Chondrocyte (in vitro differentiated cells): ENCODE data around the gene HLA-DOA. TPM values are rescaled to one million over a fixed set of nuclear protein-coding genes. Genes with fewer than 3 reads are reported as not detected.

Experiments
- DNase-seq: peaks from one replicate; pipeline ENCODE4 v3.0.0; 2021; ENCODE audit warnings: mixed read lengths, low spot score
- H3K27ac Mint-ChIP-seq: one replicate; pipeline ENCODE4 v1.8.0; 2021; ENCODE audit warnings: mild to moderate bottlenecking, moderate library complexity, mixed read lengths; ENCODE audit not compliant: unreplicated experiment
- H3K27me3 Mint-ChIP-seq: 2 replicates; pipeline ENCODE4 v1.8.0; 2021; ENCODE audit warnings: low read depth, mixed read lengths
- H3K36me3 Mint-ChIP-seq: 2 replicates; pipeline ENCODE4 v1.8.0; 2021; ENCODE audit warnings: low read depth, mixed read lengths
- H3K4me1 Mint-ChIP-seq: 2 replicates; pipeline ENCODE4 v1.8.0; 2021; ENCODE audit warnings: low read depth, mild to moderate bottlenecking, mixed read lengths
- H3K4me3 Mint-ChIP-seq: one replicate; pipeline ENCODE4 v1.8.0; 2021; ENCODE audit warnings: mild to moderate bottlenecking, moderate library complexity, mixed read lengths; ENCODE audit not compliant: unreplicated experiment
- H3K9me3 Mint-ChIP-seq: 2 replicates; pipeline ENCODE4 v1.8.0; 2021; ENCODE audit warnings: low read depth, mixed read lengths
- total RNA-seq: library from RNA; stranded (reverse); gene quantifications from 3 replicates; pipeline ENCODE4 v1.2.1, GENCODE V29; 2021
- TF ChIP-seq, protein P1 (sequence below): fragments of 200-600 bp; sonication (generic); IDR thresholded peaks from 2 replicates; pipeline ENCODE4 v1.5.0; 2021; ENCODE audit warnings: antibody characterized with exemption, mild to moderate bottlenecking, moderate library complexity

HLA-DOA gene
- total RNA-seq, 1 donor from 2014 or later, result not detected

DNA sequence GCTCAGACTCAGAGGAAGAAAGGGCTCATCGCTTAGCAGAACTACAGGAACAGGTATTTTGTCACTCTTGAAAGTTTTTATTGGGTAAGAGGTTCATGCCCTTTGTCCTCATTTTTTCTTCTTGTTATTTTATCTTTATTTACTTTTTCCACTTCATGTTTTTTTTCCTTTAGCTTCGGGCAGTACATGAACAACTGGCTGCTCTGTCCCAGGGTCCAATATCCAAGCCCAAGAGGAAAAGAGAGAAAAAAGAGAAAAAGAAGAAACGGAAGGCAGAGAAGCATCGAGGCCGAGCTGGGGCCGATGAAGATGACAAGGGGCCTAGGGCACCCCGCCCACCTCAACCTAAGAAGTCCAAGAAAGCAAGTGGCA is 31.5 kb downstream of the HLA-DOA start:
- peaks cover 57% of the 10 kb centered on the region for H3K4me1 Mint-ChIP-seq
- H3K27me3 Mint-ChIP-seq, result no peaks in the 10 kb centered on the region
- peak overlapping the region; percentile 53 for H3K27ac Mint-ChIP-seq
- H3K9me3 Mint-ChIP-seq, result no peaks in the 10 kb centered on the region
- H3K36me3 Mint-ChIP-seq, result peaks cover 85% of the 10 kb centered on the region
- DNase-seq, result no peak
- H3K4me3 Mint-ChIP-seq, result no peak overlapping the region
- TF ChIP-seq, protein P1, sequence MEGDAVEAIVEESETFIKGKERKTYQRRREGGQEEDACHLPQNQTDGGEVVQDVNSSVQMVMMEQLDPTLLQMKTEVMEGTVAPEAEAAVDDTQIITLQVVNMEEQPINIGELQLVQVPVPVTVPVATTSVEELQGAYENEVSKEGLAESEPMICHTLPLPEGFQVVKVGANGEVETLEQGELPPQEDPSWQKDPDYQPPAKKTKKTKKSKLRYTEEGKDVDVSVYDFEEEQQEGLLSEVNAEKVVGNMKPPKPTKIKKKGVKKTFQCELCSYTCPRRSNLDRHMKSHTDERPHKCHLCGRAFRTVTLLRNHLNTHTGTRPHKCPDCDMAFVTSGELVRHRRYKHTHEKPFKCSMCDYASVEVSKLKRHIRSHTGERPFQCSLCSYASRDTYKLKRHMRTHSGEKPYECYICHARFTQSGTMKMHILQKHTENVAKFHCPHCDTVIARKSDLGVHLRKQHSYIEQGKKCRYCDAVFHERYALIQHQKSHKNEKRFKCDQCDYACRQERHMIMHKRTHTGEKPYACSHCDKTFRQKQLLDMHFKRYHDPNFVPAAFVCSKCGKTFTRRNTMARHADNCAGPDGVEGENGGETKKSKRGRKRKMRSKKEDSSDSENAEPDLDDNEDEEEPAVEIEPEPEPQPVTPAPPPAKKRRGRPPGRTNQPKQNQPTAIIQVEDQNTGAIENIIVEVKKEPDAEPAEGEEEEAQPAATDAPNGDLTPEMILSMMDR, result no peak

DNA sequence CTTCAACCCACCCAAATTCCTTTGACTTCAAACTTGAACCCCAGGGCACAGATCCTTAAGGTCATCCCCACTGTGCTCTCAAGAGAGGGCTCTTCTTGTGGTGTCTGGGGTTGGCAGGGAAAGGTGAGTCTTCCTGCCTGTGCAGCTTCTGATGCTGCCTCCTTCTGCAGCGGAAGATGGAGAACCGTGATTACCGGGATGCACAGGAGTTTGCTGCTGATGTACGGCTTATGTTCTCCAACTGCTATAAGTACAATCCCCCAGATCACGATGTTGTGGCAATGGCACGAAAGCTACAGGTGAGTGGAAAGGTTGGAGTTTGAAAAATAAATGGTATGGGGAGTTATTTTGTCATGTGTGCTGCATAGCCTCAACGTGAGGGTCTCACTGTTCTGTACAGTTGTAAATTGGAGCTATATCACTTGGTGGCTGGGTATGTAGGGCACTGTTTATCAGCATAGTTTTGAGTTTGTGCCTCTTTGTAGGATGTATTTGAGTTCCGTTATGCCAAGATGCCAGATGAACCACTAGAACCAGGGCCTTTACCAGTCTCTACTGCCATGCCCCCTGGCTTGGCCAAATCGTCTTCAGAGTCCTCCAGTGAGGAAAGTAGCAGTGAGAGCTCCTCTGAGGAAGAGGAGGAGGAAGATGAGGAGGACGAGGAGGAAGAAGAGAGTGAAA is 32.0 kb downstream of the HLA-DOA start:
- peaks cover 90% of the 10 kb centered on the region for H3K36me3 Mint-ChIP-seq
- TF ChIP-seq, protein P1, result no peak
- no peak overlapping the region for H3K4me3 Mint-ChIP-seq
- no peaks in the 10 kb centered on the region for H3K27me3 Mint-ChIP-seq
- no peaks in the 10 kb centered on the region for H3K9me3 Mint-ChIP-seq
- DNase-seq, result no peak
- H3K4me1 Mint-ChIP-seq, result peaks cover 53% of the 10 kb centered on the region
- peak overlapping the region; percentile 53 for H3K27ac Mint-ChIP-seq

- no peaks in the 10 kb centered on the region for H3K27me3 Mint-ChIP-seq
- H3K9me3 Mint-ChIP-seq, result no peaks in the 10 kb centered on the region
- DNase-seq, result no peak
- TF ChIP-seq, protein P1, result no peak
- peaks cover 49% of the 10 kb centered on the region for H3K4me1 Mint-ChIP-seq
- H3K27ac Mint-ChIP-seq, result peak overlapping the region; percentile 59
- H3K4me3 Mint-ChIP-seq, result peak overlapping the region; percentile 94
- peaks cover 88% of the 10 kb centered on the region for H3K36me3 Mint-ChIP-seq
Observed at GRCh38 chr6:32976334-32977069, 32.9 kb downstream of the HLA-DOA start.

DNA sequence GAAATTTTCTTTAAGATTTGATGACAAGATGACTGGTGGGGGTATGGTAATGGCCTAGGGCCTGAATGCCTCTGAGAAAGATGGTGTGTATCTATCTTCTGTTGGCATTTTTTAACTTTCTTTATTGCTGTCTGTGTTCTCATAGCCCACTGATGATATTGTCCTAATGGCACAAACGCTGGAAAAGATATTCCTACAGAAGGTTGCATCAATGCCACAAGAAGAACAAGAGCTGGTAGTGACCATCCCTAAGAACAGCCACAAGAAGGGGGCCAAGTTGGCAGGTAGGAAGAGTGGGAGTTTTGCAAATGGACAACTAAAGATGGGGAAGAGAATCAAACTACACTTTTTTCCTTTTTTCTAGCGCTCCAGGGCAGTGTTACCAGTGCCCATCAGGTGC is 33.5 kb downstream of the HLA-DOA start:
- Mint-ChIP-seq H3K4me1 (peaks cover 49% of the 10 kb centered on the region), H3K27ac (peak overlapping the region; percentile 59), H3K27me3 (no peaks in the 10 kb centered on the region), H3K36me3 (peaks cover 89% of the 10 kb centered on the region), H3K4me3 (peak overlapping the region; percentile 94), H3K9me3 (no peaks in the 10 kb centered on the region)
- TF ChIP-seq, protein P1, result no peak
- no peak for DNase-seq

GRCh38 chr6:32974541-32975308 is 34.7 kb downstream of the HLA-DOA start:
- no peak for DNase-seq
- H3K4me1 Mint-ChIP-seq, result peaks cover 45% of the 10 kb centered on the region
- H3K36me3 Mint-ChIP-seq, result peaks cover 77% of the 10 kb centered on the region
- H3K27ac Mint-ChIP-seq, result peak overlapping the region; percentile 100
- TF ChIP-seq, protein P1, result no peak
- H3K27me3 Mint-ChIP-seq, result no peaks in the 10 kb centered on the region
- no peaks in the 10 kb centered on the region for H3K9me3 Mint-ChIP-seq
- peak overlapping the region; percentile 94 for H3K4me3 Mint-ChIP-seq
